HepG2 (cell line): ENCODE measurements around the gene INSR. TPM values are rescaled to one million over a fixed set of nuclear protein-coding genes. Genes with fewer than 3 reads are reported as not detected.

Source experiments
- ARNT ChIP-seq: fragments of 450-650 bp; IDR thresholded peaks from 2 replicates; pipeline ENCODE4 v1.6.1; 2017
- GLI4 ChIP-seq: sonication (generic); formaldehyde crosslinking; IDR thresholded peaks from 2 replicates; pipeline ENCODE4 v1.5.1; 2020; ENCODE audit warnings: missing genetic modification reagents, mild to moderate bottlenecking, moderate library complexity, borderline replicate concordance
- JDP2 ChIP-seq: sonication (generic); formaldehyde crosslinking; IDR thresholded peaks from 2 replicates; pipeline ENCODE4 v1.8.1; 2022; ENCODE audit warnings: missing genetic modification reagents, borderline replicate concordance
- KDM4B ChIP-seq: sonication (generic); formaldehyde crosslinking; IDR thresholded peaks from 2 replicates; pipeline ENCODE4 v1.4.0; 2020; ENCODE audit warnings: missing genetic modification reagents
- NAIF1 ChIP-seq: sonication (generic); formaldehyde crosslinking; IDR thresholded peaks from 2 replicates; pipeline ENCODE4 v1.5.0; 2020; ENCODE audit warnings: mild to moderate bottlenecking, missing genetic modification reagents, borderline replicate concordance
- NFE2 ChIP-seq: sonication (generic); formaldehyde crosslinking; IDR thresholded peaks from 2 replicates; pipeline ENCODE4 v1.4.0; 2020; ENCODE audit warnings: missing genetic modification reagents
- NFKB2 ChIP-seq: sonication (generic); formaldehyde crosslinking; IDR thresholded peaks from 2 replicates; pipeline ENCODE4 v1.4.0; 2020; ENCODE audit warnings: missing genetic modification reagents, borderline replicate concordance
- RBM22 ChIP-seq: fragments of 200-400 bp; formaldehyde crosslinking; optimal IDR thresholded peaks from 2 replicates; pipeline ENCODE3; 2017; ENCODE audit warnings: mild to moderate bottlenecking, low read length, moderate library complexity
- TBL1XR1 ChIP-seq: fragments of 150-350 bp; IDR thresholded peaks from 2 replicates; pipeline ENCODE4 v1.6.1; 2014; ENCODE audit warnings: borderline replicate concordance, low read length; ENCODE audit not compliant: partially characterized antibody
- TCF12 ChIP-seq, 2 experiments: fragments of 450-650 bp in 1 of 2; sonication (generic) in 1 of 2; formaldehyde crosslinking in 1 of 2; IDR thresholded peaks; 2 replicates each; pipeline versions ENCODE4 v1.6.1 to v1.8.0; 2017 to 2022; ENCODE audit warnings: antibody characterized with exemption in 1 of 2, mild to moderate bottlenecking in 1 of 2, missing genetic modification reagents in 1 of 2, moderate library complexity in 1 of 2
- TMF1 ChIP-seq: sonication (generic); formaldehyde crosslinking; IDR thresholded peaks from 2 replicates; pipeline ENCODE4 v1.8.1; 2022; ENCODE audit warnings: low read depth, missing genetic modification reagents
- ZNF205 ChIP-seq: IDR thresholded peaks from 2 replicates; pipeline ENCODE4 v1.6.1; 2018; ENCODE audit warnings: missing biosample characterization, missing genetic modification reagents
- ZNF510 ChIP-seq: sonication (generic); formaldehyde crosslinking; IDR thresholded peaks from 2 replicates; pipeline ENCODE4 v1.4.0; 2020; ENCODE audit warnings: low read depth, mild to moderate bottlenecking, missing genetic modification reagents
- ZNF558 ChIP-seq: sonication (generic); formaldehyde crosslinking; IDR thresholded peaks from 2 replicates; pipeline ENCODE4 v1.9.0; 2022; ENCODE audit warnings: mild to moderate bottlenecking, missing genetic modification reagents, borderline replicate concordance
- ZNF775 ChIP-seq: sonication (generic); formaldehyde crosslinking; IDR thresholded peaks from 2 replicates; pipeline ENCODE4 v1.4.0; 2020; ENCODE audit warnings: missing genetic modification reagents, mild to moderate bottlenecking, moderate library complexity, borderline replicate concordance
- polyA plus RNA-seq, 8 experiments: library from polyadenylated mRNA; depleted of rRNA in 3 of 8; stranded (reverse) in 7 of 8; unstranded in 1 of 8; fragments of >200 nt; fragmentation: Illumina TruSeq in 4 of 8; extraction: Trizol in 4 of 8; gene quantifications; 2 replicates each; pipeline versions ENCODE4 v1.2.1 to v1.2.3, GENCODE V29; 2011 to 2016; ENCODE audit warnings: low read depth in 4 of 8, missing spikeins in 1 of 8, mixed read lengths in 1 of 8; ENCODE audit not compliant: insufficient read depth in 1 of 8
- total RNA-seq, 5 experiments: library from RNA; depleted of rRNA; stranded (reverse); fragments of >200 nt; fragmentation: Illumina TruSeq; extraction: Trizol; gene quantifications; 2 replicates each; pipeline ENCODE4 v1.2.3, GENCODE V29; 2016; ENCODE audit warnings: low read depth in 1 of 5
- TF ChIP-seq, protein P1 (sequence below): IDR thresholded peaks from 2 replicates; pipeline ENCODE4 v1.6.1; 2016; ENCODE audit warnings: low read depth, missing genetic modification reagents, missing compliant biosample characterization
- TF ChIP-seq, protein P2 (sequence below): sonication (generic); formaldehyde crosslinking; IDR thresholded peaks from 2 replicates; pipeline ENCODE4 v1.4.0; 2020; ENCODE audit warnings: missing genetic modification reagents, borderline replicate concordance
- TF ChIP-seq, protein P3 (sequence below): sonication (generic); formaldehyde crosslinking; IDR thresholded peaks from 2 replicates; pipeline ENCODE4 v1.9.0; 2021; ENCODE audit warnings: missing genetic modification reagents, mild to moderate bottlenecking, borderline replicate concordance

The INSR gene
- total and polyA plus RNA-seq, 2 of the 13 experiments (the other 11 are each of a cell fraction or from before 2014, with no cell fraction given) = 24.2 to 29.8 TPM

DNA sequence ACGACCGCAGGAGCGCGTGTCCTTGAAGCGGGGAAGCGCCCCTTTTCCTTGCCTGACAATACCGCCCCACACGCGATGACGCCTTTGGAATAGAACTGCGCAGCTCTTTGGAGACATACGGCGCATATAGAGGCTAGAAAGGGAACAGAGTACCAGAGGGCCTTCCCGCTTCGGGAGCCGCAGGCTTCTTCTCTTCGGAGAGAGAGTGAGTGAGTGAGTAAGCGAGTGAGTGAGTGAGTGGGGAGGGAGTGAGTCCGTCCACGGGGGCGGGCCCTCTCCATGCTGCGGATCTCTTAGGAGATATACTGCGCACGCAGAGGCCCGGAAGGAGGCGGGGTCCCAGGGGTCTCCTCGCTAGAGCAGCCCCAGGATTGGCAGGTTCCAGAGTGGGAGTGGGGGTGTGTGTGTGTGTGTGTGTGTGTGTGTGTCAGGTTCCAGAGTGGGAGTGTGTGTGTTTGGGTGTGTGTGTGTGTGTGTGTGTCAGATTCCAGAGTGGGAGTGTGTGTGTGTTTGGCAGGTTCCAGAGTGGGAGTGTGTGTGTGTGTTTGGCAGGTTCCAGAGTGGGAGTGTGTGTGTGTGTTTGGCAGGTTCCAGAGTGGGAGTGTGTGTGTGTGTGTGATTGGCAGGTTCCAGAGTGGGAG, 97.0 kb downstream of the INSR start (continued):
- TF ChIP-seq, protein P1, sequence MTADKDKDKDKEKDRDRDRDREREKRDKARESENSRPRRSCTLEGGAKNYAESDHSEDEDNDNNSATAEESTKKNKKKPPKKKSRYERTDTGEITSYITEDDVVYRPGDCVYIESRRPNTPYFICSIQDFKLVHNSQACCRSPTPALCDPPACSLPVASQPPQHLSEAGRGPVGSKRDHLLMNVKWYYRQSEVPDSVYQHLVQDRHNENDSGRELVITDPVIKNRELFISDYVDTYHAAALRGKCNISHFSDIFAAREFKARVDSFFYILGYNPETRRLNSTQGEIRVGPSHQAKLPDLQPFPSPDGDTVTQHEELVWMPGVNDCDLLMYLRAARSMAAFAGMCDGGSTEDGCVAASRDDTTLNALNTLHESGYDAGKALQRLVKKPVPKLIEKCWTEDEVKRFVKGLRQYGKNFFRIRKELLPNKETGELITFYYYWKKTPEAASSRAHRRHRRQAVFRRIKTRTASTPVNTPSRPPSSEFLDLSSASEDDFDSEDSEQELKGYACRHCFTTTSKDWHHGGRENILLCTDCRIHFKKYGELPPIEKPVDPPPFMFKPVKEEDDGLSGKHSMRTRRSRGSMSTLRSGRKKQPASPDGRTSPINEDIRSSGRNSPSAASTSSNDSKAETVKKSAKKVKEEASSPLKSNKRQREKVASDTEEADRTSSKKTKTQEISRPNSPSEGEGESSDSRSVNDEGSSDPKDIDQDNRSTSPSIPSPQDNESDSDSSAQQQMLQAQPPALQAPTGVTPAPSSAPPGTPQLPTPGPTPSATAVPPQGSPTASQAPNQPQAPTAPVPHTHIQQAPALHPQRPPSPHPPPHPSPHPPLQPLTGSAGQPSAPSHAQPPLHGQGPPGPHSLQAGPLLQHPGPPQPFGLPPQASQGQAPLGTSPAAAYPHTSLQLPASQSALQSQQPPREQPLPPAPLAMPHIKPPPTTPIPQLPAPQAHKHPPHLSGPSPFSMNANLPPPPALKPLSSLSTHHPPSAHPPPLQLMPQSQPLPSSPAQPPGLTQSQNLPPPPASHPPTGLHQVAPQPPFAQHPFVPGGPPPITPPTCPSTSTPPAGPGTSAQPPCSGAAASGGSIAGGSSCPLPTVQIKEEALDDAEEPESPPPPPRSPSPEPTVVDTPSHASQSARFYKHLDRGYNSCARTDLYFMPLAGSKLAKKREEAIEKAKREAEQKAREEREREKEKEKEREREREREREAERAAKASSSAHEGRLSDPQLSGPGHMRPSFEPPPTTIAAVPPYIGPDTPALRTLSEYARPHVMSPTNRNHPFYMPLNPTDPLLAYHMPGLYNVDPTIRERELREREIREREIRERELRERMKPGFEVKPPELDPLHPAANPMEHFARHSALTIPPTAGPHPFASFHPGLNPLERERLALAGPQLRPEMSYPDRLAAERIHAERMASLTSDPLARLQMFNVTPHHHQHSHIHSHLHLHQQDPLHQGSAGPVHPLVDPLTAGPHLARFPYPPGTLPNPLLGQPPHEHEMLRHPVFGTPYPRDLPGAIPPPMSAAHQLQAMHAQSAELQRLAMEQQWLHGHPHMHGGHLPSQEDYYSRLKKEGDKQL = no peak
- no peak for TF ChIP-seq JDP2
- TF ChIP-seq ZNF775 = no peak; the same call in 1 of the 2 replicates
- TF ChIP-seq, protein P2, sequence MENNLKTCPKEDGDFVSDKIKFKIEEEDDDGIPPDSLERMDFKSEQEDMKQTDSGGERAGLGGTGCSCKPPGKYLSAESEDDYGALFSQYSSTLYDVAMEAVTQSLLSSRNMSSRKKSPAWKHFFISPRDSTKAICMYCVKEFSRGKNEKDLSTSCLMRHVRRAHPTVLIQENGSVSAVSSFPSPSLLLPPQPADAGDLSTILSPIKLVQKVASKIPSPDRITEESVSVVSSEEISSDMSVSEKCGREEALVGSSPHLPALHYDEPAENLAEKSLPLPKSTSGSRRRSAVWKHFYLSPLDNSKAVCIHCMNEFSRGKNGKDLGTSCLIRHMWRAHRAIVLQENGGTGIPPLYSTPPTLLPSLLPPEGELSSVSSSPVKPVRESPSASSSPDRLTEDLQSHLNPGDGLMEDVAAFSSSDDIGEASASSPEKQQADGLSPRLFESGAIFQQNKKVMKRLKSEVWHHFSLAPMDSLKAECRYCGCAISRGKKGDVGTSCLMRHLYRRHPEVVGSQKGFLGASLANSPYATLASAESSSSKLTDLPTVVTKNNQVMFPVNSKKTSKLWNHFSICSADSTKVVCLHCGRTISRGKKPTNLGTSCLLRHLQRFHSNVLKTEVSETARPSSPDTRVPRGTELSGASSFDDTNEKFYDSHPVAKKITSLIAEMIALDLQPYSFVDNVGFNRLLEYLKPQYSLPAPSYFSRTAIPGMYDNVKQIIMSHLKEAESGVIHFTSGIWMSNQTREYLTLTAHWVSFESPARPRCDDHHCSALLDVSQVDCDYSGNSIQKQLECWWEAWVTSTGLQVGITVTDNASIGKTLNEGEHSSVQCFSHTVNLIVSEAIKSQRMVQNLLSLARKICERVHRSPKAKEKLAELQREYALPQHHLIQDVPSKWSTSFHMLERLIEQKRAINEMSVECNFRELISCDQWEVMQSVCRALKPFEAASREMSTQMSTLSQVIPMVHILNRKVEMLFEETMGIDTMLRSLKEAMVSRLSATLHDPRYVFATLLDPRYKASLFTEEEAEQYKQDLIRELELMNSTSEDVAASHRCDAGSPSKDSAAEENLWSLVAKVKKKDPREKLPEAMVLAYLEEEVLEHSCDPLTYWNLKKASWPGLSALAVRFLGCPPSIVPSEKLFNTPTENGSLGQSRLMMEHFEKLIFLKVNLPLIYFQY (CRISPR knock-in tag) = no peak
- TF ChIP-seq ZNF205 (CRISPR knock-in tag) = 0 out of 2 replicates have a peak, but pooled peaks have one; percentile 19
- no peak for TF ChIP-seq GLI4 (CRISPR knock-in tag)
- no peak; the same call in 1 of the 2 replicates for TF ChIP-seq NAIF1 (CRISPR knock-in tag)
- TF ChIP-seq, protein P3, sequence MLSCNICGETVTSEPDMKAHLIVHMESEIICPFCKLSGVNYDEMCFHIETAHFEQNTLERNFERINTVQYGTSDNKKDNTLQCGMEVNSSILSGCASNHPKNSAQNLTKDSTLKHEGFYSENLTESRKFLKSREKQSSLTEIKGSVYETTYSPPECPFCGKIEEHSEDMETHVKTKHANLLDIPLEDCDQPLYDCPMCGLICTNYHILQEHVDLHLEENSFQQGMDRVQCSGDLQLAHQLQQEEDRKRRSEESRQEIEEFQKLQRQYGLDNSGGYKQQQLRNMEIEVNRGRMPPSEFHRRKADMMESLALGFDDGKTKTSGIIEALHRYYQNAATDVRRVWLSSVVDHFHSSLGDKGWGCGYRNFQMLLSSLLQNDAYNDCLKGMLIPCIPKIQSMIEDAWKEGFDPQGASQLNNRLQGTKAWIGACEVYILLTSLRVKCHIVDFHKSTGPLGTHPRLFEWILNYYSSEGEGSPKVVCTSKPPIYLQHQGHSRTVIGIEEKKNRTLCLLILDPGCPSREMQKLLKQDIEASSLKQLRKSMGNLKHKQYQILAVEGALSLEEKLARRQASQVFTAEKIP (CRISPR knock-in tag) = no peak
- TF ChIP-seq NFE2 (CRISPR knock-in tag) = no peak
- TF ChIP-seq KDM4B (CRISPR knock-in tag) = no peak
- no peak for TF ChIP-seq ARNT
- TF ChIP-seq TCF12 (IDR thresholded peaks at IDR 0.05) = no peak
- TF ChIP-seq TCF12 (CRISPR knock-in tag; IDR thresholded peaks at IDR 0.05) = no peak
- TF ChIP-seq ZNF558 (CRISPR knock-in tag) = no peak
- TF ChIP-seq TBL1XR1 = no peak
- peak; percentile 45 for TF ChIP-seq NFKB2 (CRISPR knock-in tag)
- peak; percentile 7 for TF ChIP-seq RBM22
- TF ChIP-seq ZNF510 (CRISPR knock-in tag) = 0 out of 2 replicates have a peak, but pooled peaks have one; percentile 13
- no peak for TF ChIP-seq TMF1 (CRISPR knock-in tag)
